HG03342 (cell line): ENCODE measurements around the gene JAK2.

Experiments used
- ATAC-seq: cut with Tn5 transposase; IDR thresholded peaks from one replicate; pipeline ENCODE4 v1.9.1; 2021; ENCODE audit warnings: mild to moderate bottlenecking, moderate library complexity; ENCODE audit not compliant: unreplicated experiment

JAK2 gene

GRCh38 chr9:5122516-5122915 is 137.4 kb downstream of the JAK2 start:
- ATAC-seq: no peak

- ATAC-seq: no peak
These were observed 155.1 kb downstream of the JAK2 start for GRCh38 chr9:5140151-5140550.

- ATAC-seq: no peak
These were observed 159.1 kb downstream of the JAK2 start for GRCh38 chr9:5144217-5144616.

GRCh38 chr9:5146241-5146640 is 161.2 kb downstream of the JAK2 start:
- no peak for ATAC-seq
